NCI-H526 (cell line): ENCODE results near the gene ALDH3B1.
A peak's percentile ranks its signal among the peaks of the same experiment; 100 is the strongest.

ENCODE experiments used
- DNase-seq, 2 experiments: peaks; one replicate each; lab custom pipeline; 2025; lab: John Stamatoyannopoulos, UW

ALDH3B1 gene

GRCh38 chr11:68014157-68014946, 4.2 kb downstream of the ALDH3B1 start:
- no peak for DNase-seq

DNA sequence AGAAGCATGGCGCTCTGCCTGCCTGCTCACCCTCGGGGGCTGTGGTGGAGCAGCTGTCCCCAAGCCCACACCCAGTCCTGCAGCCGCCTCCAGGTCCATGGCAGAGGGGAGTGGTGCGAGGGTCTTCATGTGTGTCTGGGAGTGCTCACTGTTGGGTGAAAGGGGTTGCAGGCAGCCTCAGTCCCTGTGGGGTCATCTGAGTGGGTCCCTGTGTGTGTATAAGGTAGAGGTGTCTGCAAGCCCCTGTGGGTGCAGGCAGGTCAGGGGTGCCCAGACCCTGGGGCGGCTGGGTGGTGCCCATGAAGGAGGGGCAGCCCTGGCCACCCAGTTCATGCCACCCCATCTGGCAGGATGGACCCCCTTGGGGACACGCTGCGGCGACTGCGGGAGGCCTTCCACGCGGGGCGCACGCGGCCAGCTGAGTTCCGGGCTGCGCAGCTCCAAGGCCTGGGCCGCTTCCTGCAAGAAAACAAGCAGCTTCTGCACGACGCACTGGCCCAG, 4.9 kb downstream of the ALDH3B1 start:
- DNase-seq, result no peak

- no peak for DNase-seq
Measured at GRCh38 chr11:68015467-68015866, 5.3 kb downstream of the ALDH3B1 start.

DNA sequence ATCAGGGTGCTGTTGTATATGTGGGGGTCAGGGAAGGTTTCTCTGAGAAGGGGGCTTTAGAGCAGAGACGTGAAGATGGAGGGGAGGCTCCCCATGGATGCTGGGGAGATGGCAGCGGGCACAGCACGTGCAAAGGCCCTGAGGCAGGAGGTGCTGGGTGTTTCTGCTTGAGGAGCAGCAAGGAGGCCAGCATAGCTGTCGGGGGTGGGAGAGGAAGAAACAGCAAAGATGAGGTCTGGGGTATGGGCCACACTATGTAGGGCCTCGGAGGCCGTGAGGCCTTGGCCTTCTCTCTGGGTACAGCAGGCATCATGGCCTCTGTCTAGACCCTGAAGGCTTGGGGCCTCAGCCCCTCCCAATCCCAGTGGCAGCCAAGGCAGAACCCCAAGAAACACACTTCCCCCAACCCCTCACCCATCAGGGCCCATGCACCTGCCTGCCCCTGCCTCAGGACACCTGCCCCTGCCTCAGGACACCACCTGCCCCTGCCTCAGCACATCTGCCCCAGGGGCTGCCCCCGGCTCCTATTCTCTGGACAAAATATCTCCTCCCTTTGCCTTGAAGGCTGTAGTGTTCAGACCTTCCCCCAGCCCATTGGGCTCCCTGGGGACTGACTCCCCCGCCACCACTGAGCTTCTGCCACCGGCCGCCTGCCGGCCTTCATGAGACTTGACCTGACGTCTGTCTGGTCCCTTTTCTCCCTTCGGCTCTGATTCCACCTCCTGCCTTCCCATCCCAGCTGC, 6.2 kb downstream of the ALDH3B1 start:
- DNase-seq, result no peak

DNA sequence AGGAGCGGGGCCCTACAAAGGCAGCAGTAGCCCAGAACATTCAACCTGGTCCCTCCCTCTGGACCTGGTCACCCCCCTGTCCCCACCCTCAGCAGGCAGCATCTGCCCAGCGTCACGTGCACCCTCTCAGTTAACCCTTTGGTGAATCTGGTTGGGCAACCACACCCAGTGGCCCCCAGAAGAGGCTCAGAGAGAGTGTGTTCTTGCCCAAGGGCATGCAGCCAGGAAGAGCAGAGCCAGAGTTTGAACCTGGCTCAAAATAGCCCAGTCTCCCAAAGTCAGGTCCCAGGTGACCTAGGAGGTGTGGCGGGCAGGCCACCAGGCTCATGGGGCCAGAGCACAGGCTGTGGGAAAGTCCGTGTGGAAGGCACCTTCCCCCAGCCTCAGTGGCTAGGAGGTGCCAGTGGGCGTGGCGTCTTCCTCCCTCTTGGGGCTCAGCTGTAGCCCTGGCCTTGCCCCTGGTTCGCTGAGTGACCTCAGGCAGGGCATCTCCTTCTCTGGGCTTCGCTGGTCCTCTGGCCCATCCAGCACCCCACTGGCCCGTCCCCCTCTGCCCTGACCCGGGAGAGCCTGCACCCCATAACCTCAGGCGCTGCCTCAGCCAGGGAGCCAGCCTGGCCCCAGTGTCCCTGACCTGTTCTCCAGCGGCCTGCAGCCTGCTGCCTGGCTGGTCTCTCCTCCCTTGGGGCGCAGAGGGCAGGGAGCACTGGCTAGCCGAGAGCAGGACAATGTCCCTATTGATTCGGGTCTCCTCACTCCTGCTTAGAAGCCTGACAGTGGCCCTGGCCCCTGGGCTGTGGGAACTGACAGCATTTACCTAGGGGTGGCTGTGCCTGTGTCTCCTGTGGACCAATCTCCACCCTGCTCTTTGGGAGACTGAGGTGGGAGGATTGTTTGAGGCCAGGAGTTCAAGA, 7.0 kb downstream of the ALDH3B1 start:
- peak in 1 of 2 experiments; percentile 54 for DNase-seq

- peak in 1 of 2 experiments; percentile 62 for DNase-seq
Measured at GRCh38 chr11:68017980-68018729, 8.0 kb downstream of the ALDH3B1 start.

- no peak for DNase-seq
Measured at GRCh38 chr11:68018730-68019190, 8.6 kb downstream of the ALDH3B1 start.

- no peak for DNase-seq
Measured at GRCh38 chr11:68019486-68019885, 9.4 kb downstream of the ALDH3B1 start.

DNA sequence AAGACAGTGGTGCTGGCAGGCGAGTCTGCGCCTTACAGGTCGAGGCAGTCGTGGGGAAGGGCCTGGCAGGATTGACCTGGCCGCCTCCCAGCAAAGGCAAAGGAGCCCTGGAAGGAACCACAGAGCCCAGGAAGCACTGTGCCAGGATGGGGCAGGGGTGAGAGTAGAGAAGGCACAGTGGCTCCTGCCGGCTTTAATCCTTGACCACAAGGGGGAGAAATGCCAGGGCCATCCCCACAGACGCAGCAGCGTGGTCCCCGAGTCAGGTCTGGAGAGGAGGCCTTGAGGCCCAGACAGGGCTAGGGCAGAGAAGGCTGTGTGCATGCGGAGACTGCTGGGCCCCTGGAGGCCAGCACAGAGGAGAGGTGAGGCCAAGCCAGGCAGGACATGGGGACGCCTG, 10.4 kb downstream of the ALDH3B1 start:
- DNase-seq, result peak; percentile 18 to 62

GRCh38 chr11:68021167-68021787, 11.2 kb downstream of the ALDH3B1 start:
- DNase-seq, result peak in 1 of 2 experiments; percentile 55

- no peak for DNase-seq
Measured at GRCh38 chr11:68022531-68022930, 12.4 kb downstream of the ALDH3B1 start.

- DNase-seq, result no peak
Measured at GRCh38 chr11:68024508-68024907, 14.4 kb downstream of the ALDH3B1 start.

DNA sequence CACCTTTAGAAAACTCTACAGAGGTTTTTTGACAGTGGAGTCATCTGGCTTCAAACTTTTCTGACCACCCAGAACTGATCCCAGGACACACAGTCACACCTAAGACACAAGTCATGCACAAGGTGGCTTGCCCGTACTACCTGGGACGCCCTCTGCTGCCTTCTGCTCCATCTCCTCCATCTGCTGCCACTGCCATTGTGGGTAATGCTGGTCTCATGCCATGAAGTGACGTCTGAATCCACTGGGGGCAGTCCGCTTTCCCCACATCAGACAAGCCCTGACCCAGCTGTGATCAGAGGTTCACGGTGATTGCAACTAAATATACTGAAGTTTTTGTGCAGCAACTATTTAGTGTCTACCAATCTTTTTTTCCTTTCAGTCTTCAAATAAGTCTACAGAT, 14.9 kb downstream of the ALDH3B1 start:
- peak in 1 of 2 experiments; percentile 29 for DNase-seq

GRCh38 chr11:68026391-68027105, 16.4 kb downstream of the ALDH3B1 start:
- DNase-seq, result no peak

DNA sequence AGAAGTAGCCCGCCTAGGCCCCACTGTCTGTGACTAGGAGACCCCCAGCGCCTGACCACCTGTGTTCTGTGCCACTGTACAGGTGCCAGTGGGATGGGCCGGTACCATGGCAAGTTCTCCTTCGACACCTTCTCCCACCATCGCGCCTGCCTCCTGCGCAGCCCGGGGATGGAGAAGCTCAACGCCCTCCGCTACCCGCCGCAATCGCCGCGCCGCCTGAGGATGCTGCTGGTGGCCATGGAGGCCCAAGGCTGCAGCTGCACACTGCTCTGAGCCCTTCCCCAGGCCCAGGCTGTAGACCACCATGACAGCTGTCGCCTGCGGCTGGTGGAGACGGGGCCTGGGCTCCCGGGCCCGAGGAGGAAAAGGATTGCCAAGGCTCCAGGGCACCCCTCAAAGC, 17.5 kb downstream of the ALDH3B1 start:
- DNase-seq, result no peak

- DNase-seq, result no peak
Measured at GRCh38 chr11:68028802-68029545, 18.8 kb downstream of the ALDH3B1 start.

- peak; percentile 100 for DNase-seq
Measured at GRCh38 chr11:68030318-68031143, 20.4 kb downstream of the ALDH3B1 start, which contains the start of gene NDUFS8. Gene NDUFS8, plus strand, starts transcription at chr11:68030681. Its CDS starts 1,471 bp downstream, at chr11:68032152.

- no peak for DNase-seq
Measured at GRCh38 chr11:68031144-68031464, 21.0 kb downstream of the ALDH3B1 start.
